Pancreas (tissue), 10 donors: ENCODE data around the gene SH2D5. TPM values are rescaled to one million over a fixed set of nuclear protein-coding genes. Genes with fewer than 3 reads are reported as not detected.

Source experiments
- ATAC-seq, 4 donors: fragments of 200-7000 bp; cut with Tn5 transposase; one replicate each; pipeline versions ENCODE4 v1.8.0 to v1.9.1; 2020; ENCODE audit warnings: mild to moderate bottlenecking in 4 of 4, moderate library complexity in 4 of 4
- DNase-seq, 6 donors: peaks; one replicate each; pipeline ENCODE4 v3.0.0-alpha.2; 2020
- FAIRE-seq: peaks from 2 replicates; lab custom pipeline; 2012; peaks lifted over from hg19 to GRCh38; lab: Jason Lieb, UNC
- H3K27ac ChIP-seq, 4 donors: fragments of 200-600 bp; sonication (generic); 1 replicate in 3 of 4; 2 replicates in 1 of 4; pipeline versions ENCODE4 v1.5.0 to v1.8.0; 2020
- H3K27me3 ChIP-seq, 4 donors: fragments of 200-600 bp; one replicate each; pipeline ENCODE4 v1.8.0; 2021
- H3K36me3 ChIP-seq, 3 donors: fragments of 200-600 bp; sonication (generic) in 1 of 3; one replicate each; pipeline versions ENCODE4 v1.5.0 to v1.8.0; 2020 to 2021
- H3K4me1 ChIP-seq, 3 donors: fragments of 200-600 bp; one replicate each; pipeline ENCODE4 v1.8.0; 2021
- H3K4me3 ChIP-seq, 4 donors: fragments of 200-600 bp; sonication (generic) in 2 of 4; one replicate each; pipeline versions ENCODE4 v1.5.0 to v1.8.0; 2020 to 2021
- H3K9me3 ChIP-seq, 4 donors: fragments of 200-600 bp; one replicate each; pipeline ENCODE4 v1.8.0; 2021
- WGBS, 2 donors: extraction: QIAGEN DNeasy Blood & Tissue Kit; methylation state at CpG; one replicate each; pipeline ENCODE4 v1.1.7; 2013; 5-methylcytosine and 5-hydroxymethylcytosine counted together
- intact Hi-C, 3 donors: fragments of 100-400 bp; cut with DNase I; formaldehyde crosslinking; loops; one replicate each; pipeline versions ENCODE4 v1.11.1 to v1.14.2; 2022
- polyA plus RNA-seq, 2 donors: library from polyadenylated mRNA; stranded (reverse); fragments of 200-250 nt; gene quantifications; one replicate each; pipeline ENCODE4 v1.2.3, GENCODE V29; 2013
- total RNA-seq, 6 donors: library from RNA; stranded (reverse); fragmentation: NEBNext Ultra II Directional in 4 of 6; extraction: Animal tissue kit (Norgen Biotek cat#: 25700) in 4 of 6; gene quantifications; one replicate each; pipeline versions ENCODE4 v1.2.1 to v1.2.4, GENCODE V29; 2021 to 2023
- TF ChIP-seq, protein P1 (sequence below), 4 donors: fragments of 200-600 bp; sonication (generic) in 3 of 4; IDR thresholded peaks; one replicate each; pipeline versions ENCODE4 v1.5.0 to v1.8.0; 2021; ENCODE audit warnings: antibody characterized with exemption in 4 of 4
- donor health status: healthy with polysubstance abuse.
- donor health status: DM: no; HTN: no; CAD: no; lungs with moderate emphysema.
- donor health status: DM: no; HTN: no; CAD: no.
- donor health status: control.
- donor health status: control.
- donor health status: Bipolar disorder and iron deficiency.
- donor health status: DM: yes; HTN: yes; CAD: no.
- donor health status: DM: no; HTN: no; CAD: no.
- donor health status: DM: no; HTN: no; CAD: no.
- donor health status: DM: yes; HTN: yes; CAD: no.

Gene SH2D5
- total and polyA plus RNA-seq, 8 donors: 0.05 to 0.27 (median 0.09) TPM; not detected in 5

DNA sequence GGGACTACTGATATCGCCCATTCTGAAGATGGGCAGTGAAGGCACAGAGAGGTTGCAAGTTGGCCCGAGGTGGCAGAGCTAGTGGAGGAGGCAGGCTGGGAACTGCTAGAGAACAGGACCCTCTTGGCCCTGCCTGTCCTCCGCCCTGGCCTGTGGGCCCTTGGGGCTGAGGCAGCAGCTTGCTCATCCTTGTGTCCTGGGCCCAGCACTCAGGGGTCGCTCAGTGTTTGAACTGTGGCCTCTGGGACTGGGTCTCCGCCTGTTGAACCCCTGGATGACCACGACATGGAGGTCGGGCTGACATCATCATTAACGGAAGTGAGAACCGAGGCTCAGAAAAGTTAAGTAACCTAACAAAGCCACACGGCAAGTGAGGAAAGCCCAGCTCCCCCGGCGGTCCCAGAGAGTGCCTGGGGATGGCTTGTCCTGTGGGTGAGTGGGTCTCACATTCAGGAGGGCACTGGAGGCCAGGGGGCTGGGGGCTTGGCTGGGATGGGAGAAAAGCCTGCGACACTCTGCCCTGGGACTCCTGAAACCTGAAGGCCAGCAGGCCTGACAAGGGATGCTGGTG lies 48.4 kb downstream of the SH2D5 start:
- Histone ChIP-seq H3K4me3 (no peak overlapping the region), H3K27me3 (no peaks in the 10 kb centered on the region), H3K27ac (no peak overlapping the region), H3K36me3 (no peaks in the 10 kb centered on the region), H3K9me3 (no peaks in the 10 kb centered on the region), H3K4me1 (no peaks in the 10 kb centered on the region)
- no peak for ATAC-seq
- TF ChIP-seq, protein P1, sequence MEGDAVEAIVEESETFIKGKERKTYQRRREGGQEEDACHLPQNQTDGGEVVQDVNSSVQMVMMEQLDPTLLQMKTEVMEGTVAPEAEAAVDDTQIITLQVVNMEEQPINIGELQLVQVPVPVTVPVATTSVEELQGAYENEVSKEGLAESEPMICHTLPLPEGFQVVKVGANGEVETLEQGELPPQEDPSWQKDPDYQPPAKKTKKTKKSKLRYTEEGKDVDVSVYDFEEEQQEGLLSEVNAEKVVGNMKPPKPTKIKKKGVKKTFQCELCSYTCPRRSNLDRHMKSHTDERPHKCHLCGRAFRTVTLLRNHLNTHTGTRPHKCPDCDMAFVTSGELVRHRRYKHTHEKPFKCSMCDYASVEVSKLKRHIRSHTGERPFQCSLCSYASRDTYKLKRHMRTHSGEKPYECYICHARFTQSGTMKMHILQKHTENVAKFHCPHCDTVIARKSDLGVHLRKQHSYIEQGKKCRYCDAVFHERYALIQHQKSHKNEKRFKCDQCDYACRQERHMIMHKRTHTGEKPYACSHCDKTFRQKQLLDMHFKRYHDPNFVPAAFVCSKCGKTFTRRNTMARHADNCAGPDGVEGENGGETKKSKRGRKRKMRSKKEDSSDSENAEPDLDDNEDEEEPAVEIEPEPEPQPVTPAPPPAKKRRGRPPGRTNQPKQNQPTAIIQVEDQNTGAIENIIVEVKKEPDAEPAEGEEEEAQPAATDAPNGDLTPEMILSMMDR (IDR thresholded peaks at IDR 0.05): no peak
- no peak for DNase-seq
- intact Hi-C loops: no loop called here
- 79 to 84% methylated on average over 13 of the region's 13 CpGs for WGBS, 2 donors
- no peak for FAIRE-seq

DNA sequence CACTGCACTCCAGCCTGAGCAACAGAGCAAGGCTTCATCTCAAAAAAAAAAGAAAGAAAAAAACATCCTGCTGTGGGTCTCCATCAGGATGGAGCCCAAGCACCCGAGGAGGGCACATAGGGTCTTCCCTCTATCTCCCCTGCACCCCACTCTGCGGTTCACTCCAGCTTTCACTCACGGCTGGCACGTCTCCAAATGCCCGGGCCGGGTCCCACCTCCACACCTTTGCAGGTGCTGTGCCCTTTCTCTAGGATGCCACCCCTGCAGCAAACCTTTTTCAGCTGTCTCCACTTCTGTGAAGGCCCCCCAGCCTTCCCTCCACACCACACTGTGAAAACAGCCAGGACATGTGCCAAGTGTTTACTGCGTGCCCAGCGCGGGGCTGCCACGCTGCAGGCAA lies 48.9 kb downstream of the SH2D5 start:
- H3K9me3 ChIP-seq: no peaks in the 10 kb centered on the region
- TF ChIP-seq, protein P1 (IDR thresholded peaks at IDR 0.05): no peak
- H3K27me3 ChIP-seq: no peaks in the 10 kb centered on the region
- FAIRE-seq (no peak), ATAC-seq (no peak), DNase-seq (no peak)
- no peak overlapping the region for H3K27ac ChIP-seq
- no peaks in the 10 kb centered on the region for H3K36me3 ChIP-seq
- H3K4me3 ChIP-seq: no peak overlapping the region
- WGBS, 2 donors: 70 to 73% methylated on average over 10 of the region's 10 CpGs
- intact Hi-C loops: no loop called here
- no peaks in the 10 kb centered on the region for H3K4me1 ChIP-seq

GRCh38 chr1:20682571-20683236 lies 49.8 kb downstream of the SH2D5 start:
- ATAC-seq: peak in 2 of 4 donors; percentile 25 to 40
- FAIRE-seq: no peak
- 72 to 74% methylated on average over 24 of the region's 24 CpGs for WGBS, 2 donors
- Histone ChIP-seq H3K9me3 (no peaks in the 10 kb centered on the region), H3K4me3 (no peak overlapping the region), H3K4me1 (no peaks in the 10 kb centered on the region), H3K27me3 (no peaks in the 10 kb centered on the region), H3K36me3 (no peaks in the 10 kb centered on the region), H3K27ac (no peak overlapping the region)
- DNase-seq: no peak
- TF ChIP-seq, protein P1 (IDR thresholded peaks at IDR 0.05): no peak
- intact Hi-C loops: no loop called here

DNA sequence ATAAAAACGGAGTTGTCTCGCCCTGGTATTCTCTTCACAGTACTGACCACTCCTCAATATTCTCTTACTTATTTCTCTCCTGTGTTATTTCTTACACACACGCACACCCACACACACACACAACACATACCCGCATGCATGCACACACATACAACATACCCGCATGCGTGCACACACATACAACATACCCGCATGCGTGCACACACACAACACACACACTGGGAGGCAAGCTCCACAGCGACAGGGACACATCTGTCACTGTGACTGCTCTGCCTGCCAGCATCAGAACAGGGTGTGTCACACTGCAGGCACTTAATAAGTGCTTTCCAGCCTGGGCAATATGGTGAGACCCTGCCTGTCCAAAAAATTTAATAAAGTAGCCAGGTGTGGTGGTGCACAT lies 50.5 kb downstream of the SH2D5 start:
- no peak for ATAC-seq
- 84 to 85% methylated on average over 9 of the region's 9 CpGs for WGBS, 2 donors
- Histone ChIP-seq H3K4me3 (no peak overlapping the region), H3K36me3 (no peaks in the 10 kb centered on the region), H3K4me1 (no peaks in the 10 kb centered on the region), H3K27ac (no peak overlapping the region), H3K9me3 (no peaks in the 10 kb centered on the region), H3K27me3 (no peaks in the 10 kb centered on the region)
- TF ChIP-seq, protein P1 (IDR thresholded peaks at IDR 0.05): no peak
- no peak for DNase-seq
- no peak for FAIRE-seq
- intact Hi-C loops: no loop called here

GRCh38 chr1:20680269-20680668 lies 52.2 kb downstream of the SH2D5 start:
- H3K4me1 ChIP-seq: no peaks in the 10 kb centered on the region
- DNase-seq (no peak), ATAC-seq (no peak), FAIRE-seq (no peak)
- no peak overlapping the region for H3K4me3 ChIP-seq
- no peaks in the 10 kb centered on the region for H3K27me3 ChIP-seq
- no peaks in the 10 kb centered on the region for H3K9me3 ChIP-seq
- no peaks in the 10 kb centered on the region for H3K36me3 ChIP-seq
- intact Hi-C loops: no loop called here
- 30 to 36% methylated on average over 5 of the region's 5 CpGs for WGBS, 2 donors
- TF ChIP-seq, protein P1 (IDR thresholded peaks at IDR 0.05): no peak
- H3K27ac ChIP-seq: no peak overlapping the region
